ENCODE measurements around the gene SLC35A1. TPM values are rescaled to one million over a fixed set of nuclear protein-coding genes. Genes with fewer than 3 reads are reported as not detected.

The SLC35A1 gene
- polyA plus RNA-seq, 4 donors = 44.8 to 53.7 (median 49.5) TPM

GRCh38 chr6:87518453-87518852, 45.7 kb downstream of the SLC35A1 start:
- no peak for DNase-seq (ENCODE audit: low read depth in 4 of 4, low spot score in 3 of 4)

- DNase-seq (ENCODE audit: low read depth in 4 of 4, low spot score in 3 of 4) = no peak
Measured at GRCh38 chr6:87522686-87523085, 49.9 kb downstream of the SLC35A1 start.

GRCh38 chr6:87529221-87529620, 56.4 kb downstream of the SLC35A1 start:
- DNase-seq (ENCODE audit: low read depth in 4 of 4, low spot score in 3 of 4) = no peak

- no peak for DNase-seq (ENCODE audit: low read depth in 4 of 4, low spot score in 3 of 4)
Measured at GRCh38 chr6:87534377-87535047, 61.7 kb downstream of the SLC35A1 start.

- DNase-seq (ENCODE audit: low read depth in 4 of 4, low spot score in 3 of 4) = no peak
Measured at GRCh38 chr6:87538510-87539260, 65.9 kb downstream of the SLC35A1 start.

GRCh38 chr6:87539554-87539953, 66.8 kb downstream of the SLC35A1 start:
- no peak for DNase-seq (ENCODE audit: low read depth in 4 of 4, low spot score in 3 of 4)

- no peak for DNase-seq (ENCODE audit: low read depth in 4 of 4, low spot score in 3 of 4)
Measured at GRCh38 chr6:87540539-87540938, 67.8 kb downstream of the SLC35A1 start.

- DNase-seq (ENCODE audit: low read depth in 4 of 4, low spot score in 3 of 4) = no peak
Measured at GRCh38 chr6:87541041-87541440, 68.3 kb downstream of the SLC35A1 start.

GRCh38 chr6:87541744-87542143, 69.0 kb downstream of the SLC35A1 start:
- no peak for DNase-seq (ENCODE audit: low read depth in 4 of 4, low spot score in 3 of 4)

- DNase-seq (ENCODE audit: low read depth in 4 of 4, low spot score in 3 of 4) = no peak
Measured at GRCh38 chr6:87543696-87544473, 71.1 kb downstream of the SLC35A1 start.

- no peak for DNase-seq (ENCODE audit: low read depth in 4 of 4, low spot score in 3 of 4)
Measured at GRCh38 chr6:87544474-87544735, 71.6 kb downstream of the SLC35A1 start.

GRCh38 chr6:87551799-87552198, 79.0 kb downstream of the SLC35A1 start:
- DNase-seq (ENCODE audit: low read depth in 4 of 4, low spot score in 3 of 4) = no peak

- DNase-seq (ENCODE audit: low read depth in 4 of 4, low spot score in 3 of 4) = no peak
Measured at GRCh38 chr6:87553159-87553765, 80.5 kb downstream of the SLC35A1 start.

- DNase-seq (ENCODE audit: low read depth in 4 of 4, low spot score in 3 of 4) = no peak
Measured at GRCh38 chr6:87555506-87555905, 82.7 kb downstream of the SLC35A1 start.

GRCh38 chr6:87558446-87558845, 85.7 kb downstream of the SLC35A1 start:
- DNase-seq (ENCODE audit: low read depth in 4 of 4, low spot score in 3 of 4) = no peak

- no peak for DNase-seq (ENCODE audit: low read depth in 4 of 4, low spot score in 3 of 4)
Measured at GRCh38 chr6:87561017-87561416, 88.2 kb downstream of the SLC35A1 start.

Other genes starting within 250 kb of the SLC35A1 start
- 10 to 100 TPM; 17.8 to 21.9 (median 20.0) TPM for gene SMIM8, start 150.4 kb upstream of the SLC35A1 start, polyA plus RNA-seq (ENCODE audit: insufficient read length in 4 of 4)
- under 1 TPM in 3 of 4 donors, not detected in 1; 0.10 to 0.21 (median 0.10) TPM for gene GJB7, start 143.7 kb upstream of the SLC35A1 start, polyA plus RNA-seq (ENCODE audit: insufficient read length in 4 of 4)
- 1 to 10 TPM; 2.0 to 3.3 (median 2.7) TPM for gene C6orf163, start 128.2 kb upstream of the SLC35A1 start, polyA plus RNA-seq (ENCODE audit: insufficient read length in 4 of 4)
- 1 to 10 TPM; 2.4 to 4.8 (median 3.2) TPM for gene CFAP206, start 65.0 kb upstream of the SLC35A1 start, polyA plus RNA-seq (ENCODE audit: insufficient read length in 4 of 4)
- 10 to 100 TPM; 52.3 to 63.9 (median 61.5) TPM for gene RARS2, start 117.0 kb downstream of the SLC35A1 start, polyA plus RNA-seq (ENCODE audit: insufficient read length in 4 of 4)
- gene ORC3, start 117.2 kb downstream of the SLC35A1 start, polyA plus RNA-seq (ENCODE audit: insufficient read length in 4 of 4) = 10 to 100 TPM; 37.7 to 45.4 (median 42.3) TPM
- gene AKIRIN2, start 229.3 kb downstream of the SLC35A1 start, polyA plus RNA-seq (ENCODE audit: insufficient read length in 4 of 4) = 10 to 100 TPM; 62.9 to 74.4 (median 71.1) TPM

All from right renal pelvis (tissue), 4 donors.